Measurements from ENCODE around the gene INO80D.
"Not testable (repeated sequence)": the region's sequence is repeated elsewhere in the genome, so short reads cannot be mapped to it uniquely, and the experiment has no call there.

INO80D gene

DNA sequence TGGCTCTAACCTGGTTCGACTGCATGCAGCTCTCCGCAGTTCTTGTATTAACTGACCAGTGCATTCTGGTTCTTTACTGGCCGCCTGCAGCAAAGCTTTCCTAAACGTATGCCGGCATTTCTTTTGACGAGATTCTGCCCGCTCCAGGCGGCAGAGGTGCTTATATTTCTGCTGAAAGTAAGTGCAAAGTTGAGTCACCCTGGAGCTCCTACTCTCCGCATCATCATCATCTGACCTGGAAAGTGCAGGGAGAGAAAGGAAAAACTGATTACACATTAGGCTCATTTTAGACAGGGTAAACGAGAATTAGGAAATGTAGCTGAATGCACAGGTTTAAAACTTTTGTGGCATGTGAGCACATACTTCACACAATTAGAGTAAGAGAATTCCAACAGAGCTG lies 57.9 kb downstream of the INO80D start:
- no peak for DNase-seq (ENCODE audit: low read depth)

DNA sequence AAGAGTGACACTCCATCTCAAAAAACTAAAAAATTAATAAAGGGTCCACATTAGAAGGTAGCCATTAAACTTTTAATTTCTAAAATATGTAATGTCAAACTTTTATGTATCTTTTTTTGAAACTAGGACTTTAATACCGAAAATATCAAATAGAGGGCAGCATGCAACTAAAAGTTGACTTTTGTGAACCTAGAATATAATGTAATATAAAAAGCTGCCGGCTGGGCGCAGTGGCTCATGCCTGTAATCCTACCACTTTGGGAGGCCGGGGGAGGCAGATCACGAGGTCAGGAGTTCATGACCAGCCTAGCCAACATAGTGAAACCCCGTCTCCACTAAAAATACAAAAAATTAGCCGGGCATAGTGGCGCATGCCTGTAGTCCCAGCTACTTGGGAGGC lies 62.8 kb downstream of the INO80D start:
- DNase-seq (ENCODE audit: low read depth) = no peak

DNA sequence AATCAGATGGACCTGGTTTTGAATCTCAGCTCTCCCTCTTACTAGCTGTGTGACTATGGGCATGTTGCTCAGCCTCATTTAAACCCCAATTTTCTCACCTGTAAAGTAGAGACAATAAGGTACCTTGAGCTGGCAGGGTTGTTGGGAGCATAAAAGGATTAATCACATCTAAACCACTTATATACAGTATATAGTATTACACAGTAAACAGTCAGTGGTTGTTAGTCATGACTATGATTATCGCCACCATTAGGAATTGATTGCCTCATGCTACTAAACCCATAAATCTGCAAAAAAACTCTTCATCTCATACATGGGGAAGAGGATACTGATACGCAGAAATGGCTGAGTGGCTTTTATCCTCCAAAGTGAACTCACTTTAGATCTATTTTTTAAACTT lies 65.8 kb downstream of the INO80D start:
- DNase-seq (ENCODE audit: low read depth) = no peak

DNA sequence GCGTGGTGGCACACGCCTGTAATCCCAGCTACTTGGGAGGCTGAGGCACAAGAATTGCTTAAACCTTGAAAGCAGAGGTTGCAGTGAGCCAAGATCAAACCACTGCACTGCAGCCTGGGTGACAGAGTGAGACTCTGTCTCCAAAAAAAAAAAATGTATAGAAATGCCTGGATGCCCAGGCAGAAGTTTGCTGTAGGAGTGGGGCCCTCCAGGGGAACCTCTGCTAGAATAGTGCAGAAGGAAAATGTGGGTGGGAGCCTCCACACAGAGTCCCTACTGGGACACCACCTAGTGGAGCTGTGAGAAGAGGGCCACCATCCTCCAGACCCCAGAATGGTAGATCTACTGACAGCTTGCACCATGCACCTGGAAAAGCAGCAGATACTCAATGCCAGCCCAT lies 70.2 kb downstream of the INO80D start:
- not testable (repeated sequence) for DNase-seq (ENCODE audit: low read depth)

DNA sequence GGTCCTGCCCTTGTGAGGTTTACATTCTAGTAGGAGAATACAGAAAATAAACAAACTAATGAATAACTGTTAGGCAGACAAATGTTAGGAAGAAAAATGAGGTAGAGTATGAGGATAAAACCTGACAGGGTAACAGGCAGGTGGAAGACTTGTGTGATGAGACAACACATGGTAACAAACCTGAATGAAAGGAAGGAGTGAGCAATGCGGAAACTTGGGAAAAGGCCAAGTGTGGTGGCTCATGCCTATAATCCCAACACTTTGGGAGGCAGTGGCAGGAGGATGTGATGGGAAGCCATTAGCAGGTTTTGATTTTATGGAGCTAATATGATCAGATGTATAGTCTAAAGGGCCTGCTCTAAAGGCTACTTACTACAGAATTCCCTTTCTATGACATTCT lies 74.2 kb downstream of the INO80D start:
- DNase-seq (ENCODE audit: low read depth) = no peak

DNA sequence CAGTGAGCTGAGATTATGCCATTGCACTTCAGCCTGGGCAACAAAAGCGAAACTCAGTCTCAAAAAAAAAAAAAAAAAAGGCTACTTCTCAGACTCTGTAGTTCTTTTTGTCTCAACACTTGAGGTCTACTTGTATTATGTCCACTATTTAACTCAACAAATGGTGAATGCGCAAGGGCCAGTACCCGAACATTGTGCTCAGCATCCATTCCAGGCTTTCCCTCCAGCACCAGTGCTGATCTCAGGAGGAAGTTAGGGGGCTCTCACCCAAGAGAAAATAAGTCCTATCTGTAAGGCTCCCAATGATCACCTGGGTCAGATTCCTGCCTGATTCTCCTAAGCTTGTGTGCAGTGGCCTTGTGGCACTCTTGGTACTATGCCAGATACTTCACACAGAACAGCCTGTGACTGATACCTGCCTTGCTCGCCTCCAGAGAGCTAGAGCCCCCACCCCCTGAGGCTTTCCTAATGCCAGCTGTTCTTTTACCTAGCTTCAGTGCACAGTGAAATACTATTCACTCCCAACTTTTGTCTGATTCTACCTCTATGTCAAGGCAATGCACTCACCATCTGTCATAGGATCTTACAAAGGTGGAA lies 74.9 kb downstream of the INO80D start:
- DNase-seq (ENCODE audit: low read depth) = no peak

DNA sequence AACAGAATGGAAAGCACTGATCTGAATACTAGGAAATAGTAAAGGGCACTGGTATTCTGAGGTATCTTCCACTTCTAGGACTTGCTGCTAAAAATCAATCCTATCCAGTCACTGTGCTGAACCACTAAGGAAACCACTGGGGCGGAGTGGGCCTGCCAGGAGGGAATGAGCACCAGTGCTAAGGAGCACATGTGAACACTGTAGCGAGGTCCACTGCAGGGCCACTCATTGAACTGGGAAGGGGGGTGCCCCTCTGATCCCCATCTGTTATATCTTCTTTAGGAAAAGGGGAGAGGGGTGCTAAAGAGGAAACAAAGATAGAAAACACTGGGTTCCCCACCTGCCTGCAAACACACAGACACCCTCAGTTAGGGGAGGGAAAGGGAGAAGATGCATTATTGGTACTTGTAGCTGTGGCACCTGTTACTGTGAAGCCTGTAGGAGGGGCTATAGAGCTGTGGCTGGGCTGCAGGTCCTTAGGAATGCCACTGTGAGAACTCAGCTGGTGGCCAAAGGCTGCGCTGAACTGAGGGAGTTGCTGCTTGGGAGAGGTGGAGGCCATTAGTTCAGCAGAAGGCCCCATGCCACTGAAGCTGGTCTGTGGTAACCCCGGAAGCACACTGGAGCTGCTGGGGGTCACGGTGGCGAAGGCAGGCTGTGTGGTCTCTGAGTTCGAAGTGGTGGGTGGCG lies 81.8 kb downstream of the INO80D start:
- DNase-seq (ENCODE audit: low read depth) = no peak

DNA sequence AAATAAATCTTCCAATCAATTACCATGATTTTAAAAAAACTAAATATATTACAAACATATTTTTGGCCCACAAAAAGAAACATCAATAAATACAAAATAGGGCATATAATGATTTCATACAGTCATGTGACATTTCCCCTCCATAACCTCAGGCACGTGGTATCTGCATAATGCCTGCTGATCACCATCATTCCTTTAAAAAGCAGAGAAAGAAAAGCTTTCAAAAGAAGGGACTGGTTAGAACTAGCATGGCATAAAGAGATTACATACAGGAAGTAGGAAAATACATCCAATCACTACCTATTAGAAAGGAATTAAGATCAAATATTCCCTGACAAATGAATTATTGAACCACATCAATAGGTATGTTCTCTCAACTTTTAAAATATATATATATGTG lies 83.5 kb downstream of the INO80D start:
- no peak for DNase-seq (ENCODE audit: low read depth)

DNA sequence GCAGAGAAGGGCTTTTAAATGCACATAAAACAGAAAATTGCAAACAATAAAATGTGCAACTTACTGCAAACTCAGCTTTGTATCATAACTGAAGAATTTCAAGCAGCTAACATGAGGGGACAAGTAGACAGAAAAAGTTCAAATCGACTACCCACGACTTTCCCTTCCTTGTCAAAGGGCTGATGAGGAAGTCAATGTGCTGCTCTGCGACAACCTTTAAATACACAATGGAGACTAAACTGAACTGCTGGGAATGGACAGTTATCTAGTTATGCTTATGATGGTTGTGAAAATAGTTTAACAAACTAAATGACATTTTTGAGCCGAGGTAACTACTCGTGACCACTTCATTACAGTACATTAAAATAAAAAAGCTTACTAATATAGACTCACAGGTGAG lies 84.1 kb downstream of the INO80D start:
- DNase-seq (ENCODE audit: low read depth) = no peak

DNA sequence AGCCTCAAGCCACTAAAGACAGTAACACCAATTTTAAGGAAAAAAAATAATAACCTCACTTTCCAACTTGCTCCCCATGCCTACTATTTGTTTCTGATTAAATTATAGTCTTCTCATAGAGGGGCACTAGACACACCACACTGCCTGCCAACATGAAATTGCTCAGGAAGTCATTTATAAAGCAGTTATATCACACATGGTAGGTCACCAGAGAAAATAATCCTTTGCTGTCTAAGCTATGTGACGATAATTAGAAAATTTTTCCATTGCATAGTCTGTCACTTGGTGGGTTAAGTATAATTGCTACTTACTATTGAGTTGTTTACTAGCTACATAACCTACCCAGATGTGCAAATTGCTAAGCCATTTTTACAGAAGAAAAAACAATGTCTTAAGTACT lies 85.2 kb downstream of the INO80D start:
- no peak for DNase-seq (ENCODE audit: low read depth)

DNA sequence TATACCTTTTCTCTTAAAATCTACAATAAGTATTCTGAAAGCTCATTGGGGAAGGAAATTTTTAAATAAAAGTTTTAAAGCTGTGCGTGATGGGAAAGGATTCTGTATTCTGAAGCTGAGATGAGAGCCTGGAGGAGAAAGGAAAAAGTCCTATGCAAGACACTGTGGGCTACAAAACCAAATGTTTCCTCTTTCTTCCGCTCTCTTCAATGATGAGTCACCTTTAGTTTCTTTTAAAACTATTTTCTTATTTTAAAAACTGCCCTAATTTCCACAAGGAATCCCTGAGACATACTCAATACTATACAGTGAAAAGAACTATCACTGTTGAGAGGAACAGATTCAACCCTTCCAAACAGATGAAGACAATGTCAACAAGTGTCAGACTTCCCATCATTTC lies 87.4 kb downstream of the INO80D start:
- no peak for DNase-seq (ENCODE audit: low read depth)

DNA sequence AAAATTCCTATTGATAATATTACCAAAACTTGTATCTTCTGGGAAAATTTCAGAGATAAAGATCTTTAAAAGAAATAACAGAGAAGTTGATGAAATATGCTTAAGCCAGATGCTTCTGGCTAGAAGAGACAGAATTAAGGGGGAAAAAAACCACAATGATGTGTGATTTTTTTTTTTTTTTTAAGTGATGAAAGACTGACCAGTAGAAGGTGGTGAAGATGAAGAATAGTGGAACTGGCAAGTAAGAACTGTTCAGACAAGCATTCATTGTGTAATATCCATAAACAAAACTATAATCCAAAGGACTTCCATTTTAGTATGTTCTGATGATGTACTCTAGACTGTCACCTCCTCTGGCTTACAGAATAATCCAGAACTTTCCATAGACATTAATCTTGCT lies 89.8 kb downstream of the INO80D start:
- no peak for DNase-seq (ENCODE audit: low read depth)

DNA sequence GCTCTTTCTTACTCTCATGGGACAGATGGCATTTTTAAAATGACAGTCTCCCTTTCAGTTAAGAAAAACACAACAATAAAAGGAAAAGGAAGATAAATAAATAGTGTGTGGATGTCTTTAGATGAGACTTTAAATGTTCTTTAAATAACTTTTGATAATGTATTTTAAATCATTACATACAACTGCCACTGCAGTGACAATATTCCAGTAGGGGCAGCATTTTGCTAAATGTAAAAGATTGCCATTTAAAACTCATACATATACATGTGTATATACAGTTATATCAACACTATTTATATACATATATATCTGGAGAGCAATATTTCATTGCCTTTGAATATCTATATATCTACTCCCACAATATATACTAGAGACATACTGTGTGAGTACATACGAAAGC lies 90.7 kb downstream of the INO80D start:
- no peak for DNase-seq (ENCODE audit: low read depth)

DNA sequence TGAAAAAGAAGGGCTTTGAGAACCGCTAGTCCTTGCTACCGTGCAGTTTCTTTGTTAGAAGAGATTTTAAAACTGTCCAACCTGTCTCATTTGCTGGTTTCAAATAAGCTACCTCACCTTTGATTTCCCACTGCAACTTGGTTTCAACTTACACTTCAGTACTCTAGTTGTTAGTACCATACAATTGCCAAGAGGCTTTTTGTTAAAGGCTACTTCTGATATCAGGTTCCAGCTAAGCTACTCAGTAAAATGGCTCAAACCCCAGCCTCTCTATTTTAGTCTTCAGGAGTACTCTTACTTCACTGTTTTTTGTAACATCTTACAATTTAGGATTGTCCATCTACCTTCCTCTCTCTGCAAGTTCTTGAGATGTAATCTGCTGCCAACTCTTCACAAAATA lies 91.6 kb downstream of the INO80D start:
- no peak for DNase-seq (ENCODE audit: low read depth)

DNA sequence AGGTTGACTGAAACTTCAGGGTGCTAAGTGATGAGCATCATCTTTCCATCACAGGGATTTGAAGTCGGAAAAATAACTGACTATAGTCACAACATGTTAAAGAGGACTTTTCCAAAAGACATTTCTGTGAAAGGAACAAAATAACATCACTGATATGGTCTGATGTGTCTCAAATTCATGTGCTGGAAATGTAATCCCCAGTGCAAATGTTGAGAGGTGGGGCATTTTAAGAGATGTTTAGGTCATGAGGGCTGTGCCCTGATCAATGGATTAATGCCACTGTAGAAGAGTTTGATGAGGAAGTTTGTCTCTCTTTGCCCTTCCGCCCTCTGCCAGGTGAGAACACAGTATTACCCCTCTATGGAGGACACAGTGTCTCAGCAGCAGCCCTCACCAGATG lies 95.9 kb downstream of the INO80D start:
- DNase-seq (ENCODE audit: low read depth) = no peak

DNA sequence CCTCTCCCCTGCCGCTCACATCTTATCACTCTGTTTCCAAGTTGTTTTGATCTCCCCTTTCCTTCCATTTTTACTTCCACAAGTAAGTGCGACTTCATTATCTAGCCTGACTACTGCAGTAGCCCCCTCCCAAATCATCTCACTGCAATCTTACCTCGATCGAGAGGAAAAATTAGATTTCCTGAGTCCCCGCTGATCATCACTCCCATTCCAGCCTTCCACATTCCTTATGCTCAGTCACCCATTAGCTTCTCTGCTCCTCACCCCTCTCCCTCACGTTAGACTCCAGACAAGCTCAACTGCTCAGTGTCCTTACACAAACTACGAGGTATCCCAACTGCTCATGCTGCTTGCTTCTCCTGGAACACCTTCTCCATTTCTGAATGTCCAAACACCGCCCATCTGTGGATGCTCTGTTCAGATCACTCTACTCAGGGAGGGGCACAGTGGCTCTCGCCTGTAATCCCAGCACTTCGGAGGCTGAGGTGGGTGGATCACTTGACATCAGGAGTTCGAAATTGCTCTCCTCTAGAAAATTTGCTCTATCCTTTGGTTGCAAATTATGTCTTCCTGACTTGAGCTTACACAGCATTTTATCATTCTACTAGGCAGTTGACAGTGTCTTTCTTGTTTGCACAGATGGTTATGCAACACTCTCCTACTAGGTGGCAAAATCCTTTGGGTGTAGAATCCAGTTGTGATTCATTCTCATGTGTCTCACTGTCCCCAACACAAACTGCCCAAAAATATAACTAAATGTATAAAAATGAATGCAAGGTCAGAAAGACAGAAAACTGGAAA lies 96.5 kb downstream of the INO80D start:
- DNase-seq (ENCODE audit: low read depth) = no peak

DNA sequence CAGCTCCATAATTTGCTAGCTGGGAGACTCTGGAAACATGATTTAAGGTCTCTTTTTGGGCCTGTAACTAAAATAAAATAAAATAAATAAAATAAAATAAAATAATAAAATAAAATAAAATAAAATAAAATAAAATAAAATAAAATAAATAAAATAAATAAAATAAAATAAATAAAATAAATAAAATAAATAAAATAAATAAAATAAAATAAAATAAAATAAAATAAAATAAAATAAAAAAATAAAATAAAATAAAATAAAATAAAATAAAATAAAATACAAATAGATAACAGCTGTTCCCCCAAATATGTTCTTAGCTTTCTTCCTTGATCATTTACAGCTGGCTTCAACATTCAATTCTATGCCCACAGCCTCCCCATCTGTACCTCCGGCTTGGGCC lies 97.3 kb downstream of the INO80D start:
- not testable (repeated sequence) for DNase-seq (ENCODE audit: low read depth)

DNA sequence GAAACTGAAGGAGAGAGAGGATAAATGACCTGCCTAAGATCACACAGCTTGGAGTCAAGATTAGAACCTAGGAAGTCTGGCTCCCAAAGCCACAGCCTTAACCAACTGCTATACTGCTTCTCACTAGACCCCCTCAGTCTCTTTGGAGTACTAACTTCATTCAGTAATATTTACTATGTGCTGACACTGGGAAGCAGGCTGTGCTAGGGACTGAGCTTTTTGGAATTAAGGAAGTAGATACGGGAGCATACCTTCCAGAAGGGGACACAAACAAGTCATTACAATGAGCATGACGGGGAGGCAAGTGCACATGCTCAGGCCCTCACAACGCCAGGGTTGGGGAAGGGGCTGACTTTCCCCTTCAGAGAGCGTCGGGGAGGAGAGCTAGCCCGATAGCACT lies 97.7 kb downstream of the INO80D start:
- no peak for DNase-seq (ENCODE audit: low read depth)

DNA sequence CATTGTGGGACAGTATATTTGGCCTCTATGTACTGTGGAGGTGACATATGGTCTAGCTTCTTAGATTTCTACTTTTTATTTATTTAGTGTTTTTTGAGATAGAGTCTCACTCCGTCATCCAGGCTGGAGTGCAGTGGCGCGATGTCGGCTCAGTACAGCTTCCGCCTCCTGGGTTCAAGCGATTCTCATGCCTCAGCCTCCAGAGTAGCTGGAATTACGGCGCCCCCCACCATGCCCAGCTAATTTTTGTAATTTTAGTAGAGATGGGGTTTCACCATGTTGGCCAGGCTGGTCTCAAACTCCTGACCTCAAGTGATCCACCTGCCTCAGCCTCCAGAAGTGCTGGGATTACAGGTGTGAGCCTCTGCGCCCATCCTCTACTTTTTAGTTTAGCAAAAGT lies 99.6 kb downstream of the INO80D start:
- not testable (repeated sequence) for DNase-seq (ENCODE audit: low read depth)

DNA sequence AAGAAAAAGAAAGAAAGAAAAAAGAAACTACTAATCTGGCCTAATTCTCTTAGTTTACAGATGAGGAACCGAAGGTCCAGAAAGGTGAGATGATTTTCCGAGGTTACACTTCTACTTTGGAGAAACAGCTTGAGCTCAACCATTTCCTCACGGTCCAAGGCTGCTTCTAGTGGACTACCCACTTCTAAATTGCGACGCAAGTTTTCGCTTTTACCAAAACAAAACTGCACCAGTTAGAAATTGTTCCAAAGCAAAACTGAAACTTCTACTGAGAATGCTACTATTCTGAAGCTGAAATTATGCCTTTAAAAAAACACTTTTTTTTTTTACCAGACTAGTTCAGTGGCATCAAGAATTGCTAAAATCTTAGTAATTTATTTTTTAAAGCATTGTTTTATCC lies 101.6 kb downstream of the INO80D start:
- DNase-seq (ENCODE audit: low read depth) = no peak

DNA sequence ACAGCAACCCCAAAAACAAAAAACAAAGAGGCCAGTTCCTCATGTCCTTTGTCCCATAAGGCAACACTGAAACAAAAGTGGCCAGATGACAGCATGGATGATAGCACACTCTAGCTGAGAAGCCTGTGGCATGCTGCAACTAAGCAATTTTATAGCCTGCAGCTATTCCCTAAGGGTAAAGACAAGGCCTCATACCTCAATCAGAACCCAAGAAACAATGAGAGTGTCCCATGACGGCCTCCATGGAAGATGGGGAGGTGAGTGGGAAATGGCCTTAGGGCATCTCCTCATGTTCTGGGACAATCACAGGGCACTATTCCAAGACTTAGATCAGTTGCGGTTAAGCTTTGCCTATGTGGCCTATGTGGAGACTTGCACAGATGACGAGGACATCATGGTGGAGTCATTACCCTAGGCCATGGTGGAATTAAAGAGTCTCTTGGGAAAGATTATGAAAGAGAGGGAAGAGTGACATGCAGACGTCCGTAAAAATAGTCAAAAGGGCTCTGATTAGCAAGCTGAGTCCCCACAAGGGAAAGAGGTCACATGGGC lies 103.1 kb downstream of the INO80D start:
- no peak for DNase-seq (ENCODE audit: low read depth)

DNA sequence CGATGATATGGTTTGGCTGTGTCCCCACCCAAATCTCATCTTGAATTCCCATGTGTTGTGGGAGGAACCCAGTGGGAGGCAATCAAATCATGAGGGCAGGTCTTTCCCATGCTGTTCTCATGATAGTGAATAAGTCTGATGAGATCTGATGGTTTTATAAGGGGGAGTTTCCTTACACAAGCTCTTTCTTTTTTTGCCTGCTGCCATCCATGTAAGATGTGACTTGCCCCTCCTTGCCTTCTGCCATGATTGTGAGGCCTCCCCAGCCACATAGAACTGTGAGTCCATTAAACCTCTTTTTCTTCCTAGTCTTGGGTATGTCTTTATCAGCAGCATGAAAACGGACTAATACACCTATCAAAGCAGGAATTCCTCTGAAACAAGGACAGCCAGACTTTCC lies 107.2 kb downstream of the INO80D start:
- not testable (repeated sequence) for DNase-seq (ENCODE audit: low read depth)

DNA sequence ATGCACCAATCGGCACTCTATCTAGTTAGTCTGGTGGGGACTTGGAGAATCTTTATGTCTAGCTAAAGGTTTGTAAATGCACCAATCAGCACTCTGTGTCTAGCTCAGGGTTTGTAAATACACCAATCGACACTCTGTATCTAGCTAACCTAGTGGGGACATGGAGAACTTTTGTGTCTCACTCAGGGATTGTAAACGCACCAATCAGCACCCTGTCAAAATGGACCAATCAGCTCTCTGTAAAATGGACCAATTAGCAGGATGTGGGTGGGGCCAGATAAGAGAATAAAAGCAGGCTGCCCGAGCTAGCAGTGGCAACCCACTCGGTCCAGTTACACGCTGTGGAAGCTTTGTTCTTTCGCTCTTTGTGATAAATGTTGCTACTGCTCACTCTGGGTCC lies 108.3 kb downstream of the INO80D start:
- DNase-seq (ENCODE audit: low read depth) = not testable (repeated sequence)

All from HS-5 (cell line).